Measurements from ENCODE around the gene SLC5A4. TPM values are rescaled to one million over a fixed set of nuclear protein-coding genes. Genes with fewer than 3 reads are reported as not detected.

Gene SLC5A4
- total RNA-seq, 1 experiment from 2014 or later = 0.22 TPM

- Mint-ChIP-seq H3K4me3 (no peak overlapping the region), H3K36me3 (no peaks in the 10 kb centered on the region), H3K4me1 (peaks cover 9% of the 10 kb centered on the region), H3K27ac (no peak overlapping the region), H3K27me3 (ENCODE audit: low read depth) (no peaks in the 10 kb centered on the region), H3K9me3 (no peaks in the 10 kb centered on the region)
- POLR2A ChIA-PET = no interaction called here
- TF ChIP-seq E2F4 (CRISPR knock-in tag; IDR thresholded peaks at IDR 0.05; ENCODE audit: borderline replicate concordance, low read depth) (no peak), CREM (CRISPR knock-in tag; IDR thresholded peaks at IDR 0.05) (no peak)
- ATAC-seq (no peak), DNase-seq (ENCODE audit: low spot score) (no peak)
- CTCF ChIA-PET = interaction anchor here (0.6 to 2.7 kb wide), 4 partner anchors 26 to 270 kb away, joined by 3 to 14 read pairs (median 4); no protein-coding TSS in a partner anchor
These were observed 14.7 kb downstream of the SLC5A4 start for GRCh38 chr22:32240461-32240860.

GRCh38 chr22:32237906-32238305 is 17.2 kb downstream of the SLC5A4 start:
- Mint-ChIP-seq H3K4me1 (peaks cover 9% of the 10 kb centered on the region), H3K27ac (no peak overlapping the region), H3K36me3 (no peaks in the 10 kb centered on the region), H3K4me3 (no peak overlapping the region), H3K9me3 (no peaks in the 10 kb centered on the region), H3K27me3 (ENCODE audit: low read depth) (no peaks in the 10 kb centered on the region)
- no peak for DNase-seq (ENCODE audit: low spot score)
- ATAC-seq = no peak
- ChIA-PET CTCF (no interaction called here), POLR2A (no interaction called here)
- TF ChIP-seq, protein P1, sequence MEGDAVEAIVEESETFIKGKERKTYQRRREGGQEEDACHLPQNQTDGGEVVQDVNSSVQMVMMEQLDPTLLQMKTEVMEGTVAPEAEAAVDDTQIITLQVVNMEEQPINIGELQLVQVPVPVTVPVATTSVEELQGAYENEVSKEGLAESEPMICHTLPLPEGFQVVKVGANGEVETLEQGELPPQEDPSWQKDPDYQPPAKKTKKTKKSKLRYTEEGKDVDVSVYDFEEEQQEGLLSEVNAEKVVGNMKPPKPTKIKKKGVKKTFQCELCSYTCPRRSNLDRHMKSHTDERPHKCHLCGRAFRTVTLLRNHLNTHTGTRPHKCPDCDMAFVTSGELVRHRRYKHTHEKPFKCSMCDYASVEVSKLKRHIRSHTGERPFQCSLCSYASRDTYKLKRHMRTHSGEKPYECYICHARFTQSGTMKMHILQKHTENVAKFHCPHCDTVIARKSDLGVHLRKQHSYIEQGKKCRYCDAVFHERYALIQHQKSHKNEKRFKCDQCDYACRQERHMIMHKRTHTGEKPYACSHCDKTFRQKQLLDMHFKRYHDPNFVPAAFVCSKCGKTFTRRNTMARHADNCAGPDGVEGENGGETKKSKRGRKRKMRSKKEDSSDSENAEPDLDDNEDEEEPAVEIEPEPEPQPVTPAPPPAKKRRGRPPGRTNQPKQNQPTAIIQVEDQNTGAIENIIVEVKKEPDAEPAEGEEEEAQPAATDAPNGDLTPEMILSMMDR (IDR thresholded peaks at IDR 0.05) = no peak
- TF ChIP-seq ZNF425 (CRISPR knock-in tag; conservative IDR thresholded peaks at IDR 0.05) (no peak), TCF7 (CRISPR knock-in tag; IDR thresholded peaks at IDR 0.05; ENCODE audit: low read depth) (no peak), KAT7 (CRISPR knock-in tag; IDR thresholded peaks at IDR 0.05; ENCODE audit: borderline replicate concordance) (no peak), FOXP1 (CRISPR knock-in tag; IDR thresholded peaks at IDR 0.05; ENCODE audit: borderline replicate concordance) (no peak), E2F4 (CRISPR knock-in tag; IDR thresholded peaks at IDR 0.05; ENCODE audit: borderline replicate concordance, low read depth) (no peak), HMGXB4 (CRISPR knock-in tag; IDR thresholded peaks at IDR 0.05) (no peak), ZNF219 (CRISPR knock-in tag; IDR thresholded peaks at IDR 0.05; ENCODE audit: borderline replicate concordance) (no peak), RELA (CRISPR knock-in tag; IDR thresholded peaks at IDR 0.05; ENCODE audit: borderline replicate concordance) (no peak), JUN (CRISPR knock-in tag; IDR thresholded peaks at IDR 0.05) (no peak), ZNF396 (CRISPR knock-in tag; IDR thresholded peaks at IDR 0.05; ENCODE audit: borderline replicate concordance) (no peak), PRRX2 (CRISPR knock-in tag; IDR thresholded peaks at IDR 0.05) (no peak), USF2 (CRISPR knock-in tag; IDR thresholded peaks at IDR 0.05) (no peak), ZNF232 (CRISPR knock-in tag; IDR thresholded peaks at IDR 0.05) (no peak)
- TF ChIP-seq, protein P2, sequence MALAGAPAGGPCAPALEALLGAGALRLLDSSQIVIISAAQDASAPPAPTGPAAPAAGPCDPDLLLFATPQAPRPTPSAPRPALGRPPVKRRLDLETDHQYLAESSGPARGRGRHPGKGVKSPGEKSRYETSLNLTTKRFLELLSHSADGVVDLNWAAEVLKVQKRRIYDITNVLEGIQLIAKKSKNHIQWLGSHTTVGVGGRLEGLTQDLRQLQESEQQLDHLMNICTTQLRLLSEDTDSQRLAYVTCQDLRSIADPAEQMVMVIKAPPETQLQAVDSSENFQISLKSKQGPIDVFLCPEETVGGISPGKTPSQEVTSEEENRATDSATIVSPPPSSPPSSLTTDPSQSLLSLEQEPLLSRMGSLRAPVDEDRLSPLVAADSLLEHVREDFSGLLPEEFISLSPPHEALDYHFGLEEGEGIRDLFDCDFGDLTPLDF (CRISPR knock-in tag; IDR thresholded peaks at IDR 0.05) = no peak
- TF ChIP-seq, protein P3, sequence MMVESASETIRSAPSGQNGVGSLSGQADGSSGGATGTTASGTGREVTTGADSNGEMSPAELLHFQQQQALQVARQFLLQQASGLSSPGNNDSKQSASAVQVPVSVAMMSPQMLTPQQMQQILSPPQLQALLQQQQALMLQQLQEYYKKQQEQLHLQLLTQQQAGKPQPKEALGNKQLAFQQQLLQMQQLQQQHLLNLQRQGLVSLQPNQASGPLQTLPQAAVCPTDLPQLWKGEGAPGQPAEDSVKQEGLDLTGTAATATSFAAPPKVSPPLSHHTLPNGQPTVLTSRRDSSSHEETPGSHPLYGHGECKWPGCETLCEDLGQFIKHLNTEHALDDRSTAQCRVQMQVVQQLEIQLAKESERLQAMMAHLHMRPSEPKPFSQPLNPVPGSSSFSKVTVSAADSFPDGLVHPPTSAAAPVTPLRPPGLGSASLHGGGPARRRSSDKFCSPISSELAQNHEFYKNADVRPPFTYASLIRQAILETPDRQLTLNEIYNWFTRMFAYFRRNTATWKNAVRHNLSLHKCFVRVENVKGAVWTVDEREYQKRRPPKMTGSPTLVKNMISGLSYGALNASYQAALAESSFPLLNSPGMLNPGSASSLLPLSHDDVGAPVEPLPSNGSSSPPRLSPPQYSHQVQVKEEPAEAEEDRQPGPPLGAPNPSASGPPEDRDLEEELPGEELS (CRISPR knock-in tag; IDR thresholded peaks at IDR 0.05) = no peak
- TF ChIP-seq, protein P4, sequence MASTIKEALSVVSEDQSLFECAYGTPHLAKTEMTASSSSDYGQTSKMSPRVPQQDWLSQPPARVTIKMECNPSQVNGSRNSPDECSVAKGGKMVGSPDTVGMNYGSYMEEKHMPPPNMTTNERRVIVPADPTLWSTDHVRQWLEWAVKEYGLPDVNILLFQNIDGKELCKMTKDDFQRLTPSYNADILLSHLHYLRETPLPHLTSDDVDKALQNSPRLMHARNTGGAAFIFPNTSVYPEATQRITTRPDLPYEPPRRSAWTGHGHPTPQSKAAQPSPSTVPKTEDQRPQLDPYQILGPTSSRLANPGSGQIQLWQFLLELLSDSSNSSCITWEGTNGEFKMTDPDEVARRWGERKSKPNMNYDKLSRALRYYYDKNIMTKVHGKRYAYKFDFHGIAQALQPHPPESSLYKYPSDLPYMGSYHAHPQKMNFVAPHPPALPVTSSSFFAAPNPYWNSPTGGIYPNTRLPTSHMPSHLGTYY (CRISPR knock-in tag; IDR thresholded peaks at IDR 0.05) = no peak
- TF ChIP-seq, protein P5, sequence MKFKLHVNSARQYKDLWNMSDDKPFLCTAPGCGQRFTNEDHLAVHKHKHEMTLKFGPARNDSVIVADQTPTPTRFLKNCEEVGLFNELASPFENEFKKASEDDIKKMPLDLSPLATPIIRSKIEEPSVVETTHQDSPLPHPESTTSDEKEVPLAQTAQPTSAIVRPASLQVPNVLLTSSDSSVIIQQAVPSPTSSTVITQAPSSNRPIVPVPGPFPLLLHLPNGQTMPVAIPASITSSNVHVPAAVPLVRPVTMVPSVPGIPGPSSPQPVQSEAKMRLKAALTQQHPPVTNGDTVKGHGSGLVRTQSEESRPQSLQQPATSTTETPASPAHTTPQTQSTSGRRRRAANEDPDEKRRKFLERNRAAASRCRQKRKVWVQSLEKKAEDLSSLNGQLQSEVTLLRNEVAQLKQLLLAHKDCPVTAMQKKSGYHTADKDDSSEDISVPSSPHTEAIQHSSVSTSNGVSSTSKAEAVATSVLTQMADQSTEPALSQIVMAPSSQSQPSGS (CRISPR knock-in tag; IDR thresholded peaks at IDR 0.05; ENCODE audit: borderline replicate concordance, low read depth) = no peak

Measured in WTC11 (cell line).